Dermis blood vessel endothelial cell (primary cell): ENCODE results near the gene MIR17HG. TPM values are rescaled to one million over a fixed set of nuclear protein-coding genes. Genes with fewer than 3 reads are reported as not detected.
"Not testable (repeated sequence)": the region's sequence is repeated elsewhere in the genome, so short reads cannot be mapped to it uniquely, and the experiment has no call there.

ENCODE experiments used
- DNase-seq: peaks from one replicate; pipeline ENCODE4 v3.0.0; 2010
- total RNA-seq: library from RNA; depleted of rRNA; stranded (reverse); fragments of >200 nt; gene quantifications from 2 replicates; pipeline ENCODE4 v1.2.3, GENCODE V29; 2014

Gene MIR17HG
- 5.4 and 13.1 TPM in 2 replicates for total RNA-seq

DNA sequence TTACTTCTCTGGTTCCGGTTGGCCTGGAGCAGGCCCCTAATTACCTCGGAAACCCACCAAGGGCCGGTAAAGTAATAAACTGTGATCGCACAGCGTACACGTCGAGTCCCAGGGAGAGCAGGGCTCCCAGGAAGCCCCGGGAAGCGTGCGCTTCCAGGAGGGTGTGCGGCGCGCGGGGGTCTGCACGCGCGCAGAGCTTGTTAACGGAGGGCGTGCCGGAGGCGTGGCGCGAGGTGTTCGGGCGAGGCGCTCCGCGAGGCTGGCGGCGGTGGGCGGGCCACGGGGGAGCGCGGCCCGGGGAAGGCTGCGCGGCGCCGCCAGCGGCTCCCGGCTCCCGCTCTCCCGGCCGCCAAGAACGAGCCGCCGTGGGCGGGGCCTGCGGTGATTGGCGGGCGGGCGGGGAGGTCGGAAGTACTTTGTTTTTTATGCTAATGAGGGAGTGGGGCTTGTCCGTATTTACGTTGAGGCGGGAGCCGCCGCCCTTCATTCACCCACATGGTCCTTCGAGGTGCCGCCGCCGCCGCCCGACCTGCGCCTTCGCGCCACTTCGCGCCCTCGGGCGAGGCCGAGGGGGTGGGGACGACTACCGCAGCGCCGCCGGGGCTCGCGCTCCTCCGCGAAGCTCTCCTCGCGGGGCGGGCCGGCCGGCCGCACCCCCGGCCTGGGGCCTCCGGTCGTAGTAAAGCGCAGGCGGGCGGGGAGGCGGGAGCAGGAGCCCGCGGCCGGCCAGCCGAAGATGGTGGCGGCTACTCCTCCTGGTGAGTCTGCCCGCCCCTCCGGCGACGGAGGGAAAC is at the start of gene MIR17HG:
MIR17HG (plus strand) TSS at position 486 of the 794 bp plus-strand sequence.
- peak; percentile 90 for DNase-seq

DNA sequence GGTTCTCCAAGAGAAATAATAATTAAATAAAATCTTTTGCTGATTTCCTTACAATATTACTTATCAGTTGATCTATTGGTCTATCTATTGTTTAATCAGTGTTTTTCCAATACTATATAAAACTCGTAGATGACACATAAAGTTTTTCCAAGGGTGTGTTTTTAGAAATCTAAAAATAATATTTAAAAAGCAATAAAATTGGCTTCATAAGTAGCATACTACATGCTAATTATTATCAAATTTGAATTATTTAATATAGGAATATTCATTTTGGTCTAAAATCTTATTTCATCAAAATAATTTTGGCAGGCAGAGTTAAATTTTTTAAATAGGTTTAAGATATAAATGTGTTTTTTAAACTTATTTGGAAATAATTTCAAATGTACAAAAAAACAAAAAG is 49.4 kb upstream of the MIR17HG start:
- DNase-seq, result no peak

DNA sequence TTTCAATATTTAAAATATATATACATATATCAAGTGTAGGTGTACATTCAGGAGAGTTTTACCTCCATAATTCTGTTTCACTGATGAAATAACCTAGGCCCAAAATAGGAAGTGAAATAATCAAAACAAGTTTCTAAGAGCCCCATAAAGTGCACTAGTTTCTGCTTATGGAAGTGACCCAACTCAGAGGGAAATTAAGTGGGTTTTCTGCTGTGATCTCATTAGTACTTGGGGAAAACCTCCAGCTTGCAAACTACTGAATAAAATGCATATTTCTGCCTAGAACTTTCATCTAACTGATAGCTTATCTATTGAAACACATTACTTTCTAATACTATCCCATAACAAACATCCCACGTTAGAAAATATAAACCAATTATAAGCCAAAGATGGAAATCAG is 45.4 kb upstream of the MIR17HG start:
- DNase-seq, result no peak

DNA sequence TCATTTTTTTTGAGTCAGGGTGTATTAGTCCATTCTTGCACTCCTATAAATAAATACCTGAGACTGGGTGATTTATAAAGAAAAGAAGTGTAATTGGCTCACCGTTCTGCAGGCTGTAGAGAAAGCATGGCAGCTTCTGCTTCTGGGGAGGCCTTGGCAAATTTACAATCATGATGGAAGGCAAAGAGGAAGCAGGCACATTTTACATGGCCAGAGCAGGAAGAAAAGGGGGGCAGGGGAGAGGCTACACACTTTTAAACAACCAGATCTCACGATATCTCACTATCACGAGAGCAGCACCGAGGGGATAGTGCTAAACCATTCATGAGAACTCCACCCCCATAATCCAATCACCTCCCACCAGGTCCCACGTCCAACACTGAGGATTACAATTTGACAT is 44.5 kb upstream of the MIR17HG start:
- no peak for DNase-seq

DNA sequence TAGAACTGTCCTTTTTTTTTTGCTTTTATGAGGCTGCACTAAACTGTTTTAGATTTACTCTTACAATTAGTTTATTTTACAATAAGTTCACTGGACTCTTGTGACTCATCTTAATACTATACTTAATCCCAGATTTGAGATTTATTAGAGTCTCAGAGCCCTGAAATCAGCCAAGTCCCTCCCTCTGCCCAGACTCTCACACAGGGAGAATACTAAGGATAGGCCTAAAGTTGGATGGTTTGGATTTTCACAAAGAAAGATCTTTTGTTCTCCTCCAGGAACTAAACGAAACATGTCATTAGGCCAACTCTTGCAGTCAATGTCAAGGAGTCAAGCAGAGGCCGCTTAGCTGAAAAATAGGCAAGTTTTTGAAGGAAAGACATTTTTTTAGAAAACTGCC is 42.7 kb upstream of the MIR17HG start:
- DNase-seq, result no peak

DNA sequence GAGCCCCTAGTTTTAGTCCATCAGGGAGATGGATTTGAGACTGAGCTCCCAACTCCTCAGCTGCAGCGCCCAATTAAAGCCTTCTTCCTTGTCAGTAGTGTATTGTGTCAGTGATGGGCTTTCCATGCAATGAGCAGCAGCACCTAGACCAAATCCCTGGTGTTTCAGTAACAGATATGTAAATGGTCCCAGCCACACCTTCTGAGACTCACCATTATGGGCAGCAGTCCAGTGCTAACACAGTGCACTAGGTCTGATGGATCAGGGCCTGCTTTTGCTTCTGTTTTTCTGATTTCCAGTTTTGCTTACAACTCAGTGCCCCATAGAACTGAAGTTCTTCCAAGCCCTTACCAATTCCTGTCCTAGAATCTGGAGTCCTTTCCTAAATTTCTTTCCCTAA is 41.8 kb upstream of the MIR17HG start:
- DNase-seq, result no peak

DNA sequence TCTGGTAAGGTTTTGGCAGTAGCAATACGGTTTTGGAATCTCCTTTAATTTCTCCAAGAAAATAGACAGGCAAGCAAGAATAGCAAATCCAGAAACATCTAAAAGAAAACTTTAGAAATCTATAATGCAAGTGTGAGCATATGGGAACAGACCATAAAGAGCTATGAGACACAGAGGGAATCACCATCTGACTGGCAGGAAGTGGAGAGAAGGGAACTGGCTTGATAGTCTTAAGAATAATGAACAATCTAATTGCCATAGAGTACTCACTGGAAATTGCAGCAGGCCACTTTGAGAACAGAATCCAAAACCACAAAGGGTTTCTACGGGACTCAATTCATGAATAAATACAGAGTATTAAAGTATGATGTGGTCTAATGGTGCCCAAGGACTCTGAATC is 39.6 kb upstream of the MIR17HG start:
- DNase-seq, result no peak

DNA sequence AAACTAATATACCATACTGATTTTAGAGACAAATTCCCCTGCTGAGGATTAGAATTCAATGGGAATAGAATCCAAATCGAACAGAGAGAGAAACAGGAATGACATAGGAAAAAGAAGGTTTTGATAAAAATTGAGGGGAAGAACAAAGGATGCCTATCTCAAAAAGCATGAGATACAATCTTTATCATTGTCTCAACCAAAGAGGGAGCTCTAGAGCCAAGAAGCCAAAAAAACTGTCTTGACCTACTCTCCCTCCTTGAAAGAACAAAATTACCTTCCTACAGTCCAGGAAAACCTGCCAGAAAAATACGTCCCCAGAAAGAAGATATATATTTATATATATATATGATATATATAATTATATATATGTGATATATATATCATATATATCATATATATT is 39.2 kb upstream of the MIR17HG start:
- DNase-seq, result peak; percentile 19

DNA sequence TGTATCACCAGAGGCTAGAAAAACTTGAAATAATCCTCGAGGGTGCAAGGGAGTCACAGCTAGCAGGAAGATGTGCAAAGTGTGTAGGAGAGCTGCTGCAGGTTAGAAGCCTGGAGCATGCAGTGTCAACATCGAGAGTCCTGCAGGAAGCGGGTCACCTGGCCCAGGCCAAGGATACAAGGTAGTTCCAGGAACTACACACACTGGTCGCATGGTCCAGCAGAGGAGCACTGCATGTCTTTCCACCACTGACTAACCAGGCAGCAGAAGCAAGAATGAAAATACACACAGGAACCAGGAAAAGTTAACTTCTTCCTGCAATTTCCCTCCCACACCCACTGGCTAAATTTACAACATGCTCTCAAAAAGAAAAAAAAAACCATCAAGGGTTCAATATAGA is 36.0 kb upstream of the MIR17HG start:
- no peak for DNase-seq

DNA sequence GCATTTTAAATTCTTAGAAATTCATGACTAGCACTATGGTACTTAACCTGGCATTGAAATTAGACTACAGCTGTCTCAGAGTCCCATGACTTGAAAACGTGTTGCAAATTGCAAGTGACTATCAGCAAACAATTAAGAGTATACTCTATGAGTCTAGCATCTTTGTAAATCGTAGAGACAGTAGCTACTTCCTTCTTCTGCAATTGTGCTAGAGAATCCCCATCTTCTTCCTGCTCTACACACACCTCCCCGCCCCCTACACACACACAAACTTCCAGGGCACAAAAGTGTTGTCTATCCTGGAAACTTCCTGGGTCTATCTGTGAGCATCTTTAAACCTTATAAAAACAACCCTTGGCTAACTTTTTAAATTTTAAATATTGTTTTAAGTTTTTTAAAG is 35.2 kb upstream of the MIR17HG start:
- no peak for DNase-seq

DNA sequence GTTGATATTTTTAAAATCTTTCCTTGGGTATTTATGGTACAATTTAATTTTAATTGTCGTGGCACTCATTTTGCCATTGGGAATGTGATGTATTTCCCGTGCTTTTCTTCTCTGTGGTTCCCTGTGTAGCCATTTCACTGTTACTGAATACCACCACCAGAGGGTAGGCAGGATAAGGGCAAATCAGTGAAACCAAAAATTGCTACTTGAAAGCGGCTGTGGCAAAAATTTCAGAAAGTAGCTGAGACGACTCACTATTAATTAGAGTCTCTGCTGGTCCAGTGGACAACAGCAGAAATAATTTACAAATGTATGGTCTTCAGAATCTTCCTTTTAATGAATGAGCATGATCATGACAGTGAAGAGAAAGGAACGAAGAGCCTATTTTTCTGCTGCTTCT is 34.4 kb upstream of the MIR17HG start:
- DNase-seq, result peak; percentile 74

DNA sequence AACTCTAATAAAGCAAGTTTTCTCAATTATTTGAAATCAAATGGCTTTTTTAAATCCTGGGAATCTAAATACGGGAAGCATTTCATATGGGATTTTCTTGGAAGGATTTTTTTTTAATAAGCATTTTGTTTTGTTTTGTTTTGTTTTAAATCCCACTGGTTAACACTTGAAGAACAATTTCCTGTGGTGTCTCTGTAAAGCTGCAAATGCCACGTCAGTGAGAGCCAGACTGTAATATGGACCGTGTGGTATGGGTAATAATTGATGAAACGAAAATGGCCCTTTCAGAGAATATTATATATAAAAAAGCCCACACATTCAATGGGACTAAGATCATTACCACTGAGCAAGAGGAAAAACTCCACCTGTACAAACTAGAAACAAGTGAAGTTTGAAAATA is 33.9 kb upstream of the MIR17HG start:
- DNase-seq, result peak; percentile 2

DNA sequence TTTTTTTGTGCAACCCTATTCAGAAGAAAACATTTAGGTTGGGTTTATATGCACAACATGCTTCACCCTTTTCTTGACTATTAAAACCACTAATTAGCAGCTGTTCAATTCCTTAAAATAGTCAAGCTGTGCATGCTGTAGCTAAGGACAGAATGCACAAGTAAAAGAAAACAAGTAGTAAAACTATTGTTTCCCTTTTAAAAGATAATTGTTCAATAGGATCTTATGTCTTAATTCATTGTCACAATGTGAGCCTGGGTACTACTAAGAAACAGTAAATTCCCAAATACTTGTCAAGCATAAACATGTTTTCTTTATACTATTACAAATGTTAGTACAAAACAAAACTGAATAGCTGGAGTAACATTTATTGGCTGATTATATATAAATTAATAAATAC is 32.6 kb upstream of the MIR17HG start:
- DNase-seq, result no peak

DNA sequence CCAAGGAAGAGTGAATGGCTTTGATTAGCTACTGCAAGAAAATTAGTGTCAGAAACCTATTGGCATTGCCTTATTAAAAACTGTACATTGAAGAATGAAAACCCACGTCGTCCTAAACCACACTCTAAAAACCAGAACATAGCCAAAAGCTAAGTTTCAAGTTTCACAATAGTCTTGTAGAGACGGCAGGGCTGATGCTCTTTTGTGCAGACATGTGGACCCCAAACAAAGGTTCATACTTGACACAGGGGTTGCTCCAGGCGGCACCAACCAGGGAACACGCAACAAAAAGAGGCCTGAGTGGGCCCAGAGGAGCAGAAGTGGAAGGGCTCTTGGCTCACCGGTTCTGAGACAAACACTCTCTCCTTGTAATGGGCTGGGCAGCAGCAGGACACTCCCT is 28.6 kb upstream of the MIR17HG start:
- no peak for DNase-seq

DNA sequence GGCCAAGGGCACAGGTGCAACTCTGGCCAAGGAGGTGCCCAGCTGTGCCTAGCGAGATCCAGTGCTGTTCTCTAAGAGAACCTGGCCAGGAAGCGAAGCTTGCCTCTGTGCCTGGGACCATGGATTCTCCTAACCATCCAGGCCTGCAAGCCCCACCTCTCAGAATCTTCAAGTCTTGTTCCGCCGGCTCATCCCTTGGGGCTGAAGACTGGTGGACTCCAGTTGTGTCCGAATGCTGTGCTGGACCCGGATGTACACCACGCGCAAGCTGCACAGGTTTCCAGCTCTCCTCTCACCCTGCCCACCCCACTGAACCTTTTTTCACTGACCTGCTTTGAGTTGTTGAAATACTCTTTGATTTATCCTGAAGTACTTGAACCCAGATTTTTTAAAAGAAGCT is 27.5 kb upstream of the MIR17HG start:
- DNase-seq, result no peak

DNA sequence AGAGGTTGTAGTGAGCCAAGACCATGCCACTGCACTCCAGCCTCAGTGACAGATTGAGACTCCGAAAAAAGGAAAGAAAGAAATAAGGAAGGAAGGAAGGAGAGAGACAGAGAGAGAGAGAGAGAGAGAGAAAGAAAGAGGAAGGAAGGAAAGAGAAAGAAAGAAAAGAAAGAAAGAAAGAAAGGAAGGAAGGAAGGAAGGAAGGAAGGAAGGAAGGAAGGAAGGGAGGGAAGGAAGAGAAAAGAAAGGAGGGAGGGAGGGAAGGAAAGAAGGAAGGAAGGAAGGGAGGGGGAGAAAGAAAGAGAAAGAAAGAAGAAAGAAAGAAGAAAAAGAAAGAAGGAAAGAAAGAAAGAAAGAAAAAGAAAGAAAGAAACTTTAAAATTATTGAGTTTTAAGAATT is 26.5 kb upstream of the MIR17HG start:
- not testable (repeated sequence) for DNase-seq

DNA sequence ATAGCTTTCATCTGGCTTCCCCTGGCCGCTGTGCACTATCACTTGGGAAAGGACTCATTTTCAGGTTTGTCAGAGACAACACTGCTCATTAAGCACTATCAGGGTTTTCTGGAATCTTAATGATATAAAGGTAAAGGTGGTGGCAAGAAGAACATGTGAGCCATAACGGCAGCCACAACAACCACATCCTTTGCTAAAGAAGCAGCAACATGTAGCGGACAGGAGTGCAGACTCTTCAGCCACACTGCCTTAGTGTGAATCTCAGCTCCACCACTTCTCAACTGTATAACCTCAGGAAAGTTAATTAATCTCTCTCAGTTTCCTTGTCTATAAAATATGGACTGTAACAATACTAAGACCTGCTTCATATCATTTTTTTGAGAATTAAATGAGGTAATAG is 24.1 kb upstream of the MIR17HG start:
- DNase-seq, result no peak

DNA sequence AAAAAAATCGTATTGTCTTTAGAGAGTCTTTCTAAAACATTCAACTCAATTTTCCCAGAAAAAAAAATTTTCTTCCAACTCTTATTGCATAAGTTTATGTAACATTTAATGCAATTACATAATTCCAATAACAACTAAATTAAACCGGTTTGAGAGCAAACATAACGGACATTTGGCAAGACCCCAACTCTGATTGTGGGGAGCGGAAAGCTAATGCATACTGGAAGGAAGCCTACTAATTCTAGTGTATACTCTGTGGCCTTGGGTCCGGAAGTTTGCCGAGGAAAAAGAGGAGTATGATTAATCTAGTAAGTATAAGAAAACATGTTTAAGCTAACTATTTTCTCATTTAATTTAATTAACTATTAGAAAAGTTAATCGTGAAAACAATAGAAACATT is 21.3 kb upstream of the MIR17HG start:
- DNase-seq, result peak; percentile 80

DNA sequence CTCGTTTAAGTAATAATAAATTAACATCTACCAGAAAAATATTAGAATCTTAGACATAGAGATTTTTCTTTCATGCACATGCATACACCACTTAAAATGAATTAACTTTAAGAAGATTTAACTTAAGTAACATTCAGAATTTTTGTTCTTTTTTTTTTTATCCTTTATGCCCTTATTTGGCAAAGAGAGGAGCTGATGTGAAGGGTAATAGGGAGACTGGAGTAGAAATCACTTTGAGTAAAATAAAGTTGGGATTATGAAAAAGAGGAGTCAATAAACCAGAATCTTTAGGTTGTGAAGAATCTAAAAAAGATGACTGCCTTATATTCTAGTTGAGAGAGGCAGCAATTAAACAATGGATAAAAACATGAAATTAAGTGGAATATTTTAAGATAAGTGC is 18.8 kb upstream of the MIR17HG start:
- no peak for DNase-seq

DNA sequence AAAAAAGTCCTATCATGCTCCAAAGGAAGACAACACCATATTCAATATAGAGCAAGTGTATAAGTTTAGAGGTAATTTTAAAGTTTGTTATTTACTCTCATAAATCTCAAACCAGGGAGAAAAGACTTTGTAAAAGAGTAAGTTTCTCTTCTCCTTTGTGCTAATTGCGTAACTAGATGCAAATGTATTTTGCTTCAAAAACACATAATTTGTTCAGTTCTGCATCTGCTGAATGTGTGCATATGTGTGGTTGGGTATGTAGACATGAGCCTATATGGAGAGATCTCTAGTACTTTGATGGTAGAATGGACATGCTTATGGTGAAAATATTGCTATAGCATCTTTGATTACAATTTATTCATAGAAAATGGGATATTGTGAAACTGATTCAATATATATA is 17.8 kb upstream of the MIR17HG start:
- no peak for DNase-seq

DNA sequence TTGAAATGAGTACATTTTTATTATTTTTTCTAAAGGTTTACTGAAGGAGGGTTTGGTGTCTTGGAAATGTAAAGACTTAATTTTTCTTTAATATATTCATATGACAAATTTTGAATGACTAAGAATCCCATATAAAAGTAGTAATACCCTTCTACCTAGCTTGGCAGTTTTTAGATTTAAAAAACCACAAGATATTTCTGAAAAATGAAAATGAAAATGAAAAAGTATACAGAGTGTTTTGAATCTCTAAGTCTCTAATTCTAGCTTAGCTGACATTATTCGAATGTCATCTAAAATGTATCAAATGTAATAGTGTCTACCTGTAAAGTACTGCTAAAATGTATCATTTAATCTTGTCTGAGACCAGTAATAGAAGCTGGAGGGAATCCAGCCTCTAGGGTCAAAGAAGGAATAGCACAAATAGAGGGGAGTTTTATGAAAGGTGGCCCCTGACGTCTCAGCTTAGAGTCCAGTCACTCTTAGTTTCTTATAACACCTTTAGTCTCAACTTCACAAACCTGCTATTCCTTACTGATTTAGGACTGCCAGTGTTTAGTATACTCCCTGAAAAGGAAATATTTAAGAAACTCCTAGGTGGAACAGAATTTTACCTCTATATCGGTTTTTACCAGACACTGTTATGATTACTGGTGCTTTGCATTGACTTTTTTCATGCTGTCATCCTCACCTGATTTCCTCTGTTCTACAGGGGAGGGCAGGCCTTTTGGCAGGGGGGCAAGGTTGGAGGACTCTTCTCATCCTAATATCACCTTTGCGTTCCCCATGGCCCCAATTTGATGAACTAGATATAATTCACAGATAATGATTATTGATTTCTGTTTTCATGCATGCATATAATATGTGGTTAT is 16.2 kb upstream of the MIR17HG start:
- no peak for DNase-seq

DNA sequence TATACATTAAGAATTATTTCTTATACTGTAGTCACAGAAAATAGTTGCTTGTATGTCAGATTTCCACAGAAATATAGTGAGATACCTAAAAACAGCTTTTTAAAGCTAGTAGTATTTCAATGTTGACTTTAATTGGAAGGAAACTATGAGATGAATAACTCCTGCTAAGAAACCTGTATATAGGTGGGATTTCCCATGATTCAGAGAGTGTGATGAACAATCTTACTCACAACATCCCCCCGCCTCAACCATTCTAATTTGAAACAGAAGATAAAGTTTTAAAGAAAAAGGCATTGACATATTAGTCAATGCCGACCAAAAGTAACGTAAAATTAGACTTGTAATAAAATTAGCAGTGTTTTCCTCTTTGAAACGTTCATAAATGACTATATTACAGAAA is 1.4 kb upstream of the MIR17HG start:
- DNase-seq, result no peak

DNA sequence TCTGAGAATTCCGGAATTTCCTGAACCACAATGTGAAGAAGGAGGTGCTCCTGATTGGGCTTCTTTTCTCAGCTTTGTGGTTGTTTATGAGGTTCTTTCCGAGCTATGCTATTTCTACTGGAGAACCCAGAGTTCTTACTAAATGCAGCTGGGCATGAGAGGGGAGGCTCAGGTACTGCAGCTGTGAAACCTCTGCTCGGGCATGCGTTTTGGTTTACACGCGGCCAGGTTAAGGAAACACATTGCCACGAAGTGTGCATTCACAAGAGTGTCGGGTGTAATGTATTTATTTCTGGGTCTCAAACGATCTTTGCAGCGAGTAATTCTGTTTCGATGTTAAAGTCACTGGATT is 661 bp upstream of the MIR17HG start:
- peak; percentile 28 for DNase-seq
